Fibroblast of mammary gland (primary cell): ENCODE data around the gene KREMEN1.
"Not testable (repeated sequence)": the region's sequence is repeated elsewhere in the genome, so short reads cannot be mapped to it uniquely, and the experiment has no call there.

Experiments
- DNase-seq: peaks from one replicate; pipeline ENCODE4 v3.0.0-alpha.2; 2010; ENCODE audit warnings: low read depth
- H3K4me3 ChIP-seq: 2 replicates; pipeline ENCODE4 v1.5.1; 2011; ENCODE audit warnings: low read depth, mild to moderate bottlenecking, low read length, moderate library complexity; ENCODE audit not compliant: control insufficient read depth
- CTCF ChIP-seq: conservative IDR thresholded peaks from 2 replicates; pipeline ENCODE4 v1.5.1; 2011; ENCODE audit warnings: low read depth, low read length, inconsistent platforms; ENCODE audit not compliant: control insufficient read depth, insufficient read depth

The KREMEN1 gene

GRCh38 chr22:29079218-29079901 is 6.5 kb downstream of the KREMEN1 start:
- DNase-seq, result no peak
- H3K4me3 ChIP-seq, result no peak overlapping the region

GRCh38 chr22:29080106-29080975 is 7.5 kb downstream of the KREMEN1 start:
- no peak overlapping the region for H3K4me3 ChIP-seq
- peak; percentile 38 for DNase-seq
- TF ChIP-seq CTCF, result no peak

More at GRCh38 chr22:29079218-29079901, 6.5 kb downstream of the KREMEN1 start:
- no peak for TF ChIP-seq CTCF

DNA sequence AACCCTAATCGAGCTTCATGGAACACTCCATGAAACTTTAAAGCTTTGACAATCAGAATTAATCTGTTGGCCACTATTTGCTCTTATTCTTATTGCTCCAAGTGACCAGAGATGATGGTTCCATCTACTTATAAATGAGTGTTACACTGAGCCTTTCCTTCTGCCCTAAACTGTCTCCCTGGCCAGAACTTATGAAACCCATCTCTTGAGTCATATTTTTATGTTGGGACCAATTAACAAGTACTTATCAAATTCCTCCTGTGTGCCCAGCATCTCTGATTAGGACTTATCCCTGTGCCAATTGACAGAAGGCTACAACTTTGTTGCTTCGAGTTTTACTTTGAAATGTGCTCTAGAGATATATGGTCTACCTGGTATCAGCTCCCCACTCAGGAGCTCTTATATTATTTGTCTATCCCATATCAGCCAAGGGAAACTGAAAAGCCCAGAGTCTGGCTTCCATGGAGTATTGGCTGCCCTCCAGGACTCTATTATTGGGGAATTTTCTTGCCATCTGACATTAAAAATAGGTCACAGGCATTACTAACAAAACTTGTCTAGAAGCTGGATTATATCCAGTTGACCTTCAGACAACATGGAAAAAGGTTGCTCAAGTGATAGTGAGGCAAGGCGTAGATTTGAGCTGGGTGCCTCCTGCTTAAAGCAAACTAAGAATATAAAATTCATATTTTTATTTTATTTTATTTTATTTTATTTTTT is 8.8 kb downstream of the KREMEN1 start:
- no peak overlapping the region for H3K4me3 ChIP-seq
- TF ChIP-seq CTCF, result no peak
- DNase-seq, result no peak

GRCh38 chr22:29082826-29083545 is 10.2 kb downstream of the KREMEN1 start:
- DNase-seq, result no peak
- no peak overlapping the region for H3K4me3 ChIP-seq
- TF ChIP-seq CTCF, result no peak

DNA sequence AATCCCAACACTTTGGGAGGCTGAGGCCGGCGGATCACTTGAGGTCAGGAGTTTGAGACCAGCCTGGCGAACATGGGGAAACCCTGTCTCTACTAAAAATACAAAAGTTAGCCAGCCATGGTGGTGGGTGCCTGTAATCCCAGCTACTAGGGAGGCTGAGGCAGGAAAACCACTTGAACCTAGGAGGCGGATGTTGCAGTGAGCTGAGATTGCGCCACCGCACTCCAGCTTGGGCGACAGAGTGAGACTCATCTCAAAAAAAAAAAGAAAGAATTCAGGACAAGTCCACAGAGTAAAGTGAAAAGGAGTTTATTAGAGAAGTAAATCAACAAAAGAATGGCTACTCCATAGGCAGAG is 10.7 kb downstream of the KREMEN1 start:
- not testable (repeated sequence) for DNase-seq, H3K4me3 ChIP-seq

GRCh38 chr22:29083933-29084591 is 11.2 kb downstream of the KREMEN1 start:
- TF ChIP-seq CTCF, result no peak
- no peak overlapping the region for H3K4me3 ChIP-seq
- DNase-seq, result peak; percentile 52
